Putamen (tissue), 1 donor: Measurements from ENCODE around the gene ZFYVE28.

Experiments used
- DNase-seq: peaks from one replicate; pipeline ENCODE4 v3.0.0-alpha.2; 2016; ENCODE audit warnings: low spot score

Gene ZFYVE28

DNA sequence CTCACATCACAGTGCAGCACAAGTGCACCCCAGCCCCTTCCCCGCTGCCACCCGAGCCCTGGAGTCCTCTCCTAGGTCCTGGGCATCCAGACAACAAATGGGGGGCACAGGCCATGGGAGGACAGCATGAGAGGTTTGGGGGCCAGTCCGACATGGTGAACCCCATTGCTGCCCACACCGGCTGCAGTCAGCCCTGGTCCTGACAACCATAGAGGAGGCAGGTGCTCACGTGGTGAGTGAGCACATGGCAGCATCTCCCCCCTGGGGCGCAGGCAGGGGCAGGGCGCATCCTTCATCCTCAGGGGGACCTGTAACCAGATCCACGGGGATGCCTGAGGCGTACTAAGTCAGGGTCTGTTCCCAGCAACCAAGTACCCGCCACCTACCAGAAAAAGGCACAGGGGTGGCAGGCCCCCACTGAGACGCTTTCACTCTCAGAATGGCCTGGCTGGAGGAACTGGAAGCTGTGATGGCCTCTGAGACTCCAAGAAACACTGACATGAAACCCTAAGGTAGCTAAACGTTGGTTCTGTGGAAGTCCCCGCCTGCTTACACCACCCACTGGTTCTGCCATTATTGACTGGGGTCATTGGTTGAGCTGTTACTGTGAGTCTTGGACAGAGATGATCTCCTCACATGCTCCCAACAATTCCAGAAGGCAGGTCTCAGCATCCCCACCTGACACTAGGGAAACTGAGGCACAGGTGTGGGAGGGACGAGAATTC, 6.5 kb downstream of the ZFYVE28 start:
- no peak for DNase-seq

GRCh38 chr4:2409381-2409783, 9.1 kb downstream of the ZFYVE28 start:
- no peak for DNase-seq

DNA sequence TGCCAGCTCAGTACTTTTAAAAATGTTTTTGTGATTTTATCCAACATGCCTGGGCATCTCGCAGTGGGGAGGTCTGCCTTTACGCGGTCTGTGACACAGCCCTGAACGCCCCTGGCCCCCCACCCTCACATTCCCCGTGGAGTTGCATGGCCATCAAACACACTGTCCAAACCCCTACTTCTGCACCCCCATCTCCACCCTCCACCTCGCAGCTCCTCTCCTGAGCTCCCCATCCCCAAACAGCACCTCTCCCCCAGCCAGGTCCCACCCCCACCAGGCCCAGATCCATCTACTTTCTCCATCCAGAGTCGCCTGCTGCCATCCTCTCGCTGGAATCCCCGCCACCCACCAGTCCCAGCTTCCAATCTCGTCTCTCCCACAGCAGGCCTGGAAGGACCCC, 9.5 kb downstream of the ZFYVE28 start:
- DNase-seq, result no peak

DNA sequence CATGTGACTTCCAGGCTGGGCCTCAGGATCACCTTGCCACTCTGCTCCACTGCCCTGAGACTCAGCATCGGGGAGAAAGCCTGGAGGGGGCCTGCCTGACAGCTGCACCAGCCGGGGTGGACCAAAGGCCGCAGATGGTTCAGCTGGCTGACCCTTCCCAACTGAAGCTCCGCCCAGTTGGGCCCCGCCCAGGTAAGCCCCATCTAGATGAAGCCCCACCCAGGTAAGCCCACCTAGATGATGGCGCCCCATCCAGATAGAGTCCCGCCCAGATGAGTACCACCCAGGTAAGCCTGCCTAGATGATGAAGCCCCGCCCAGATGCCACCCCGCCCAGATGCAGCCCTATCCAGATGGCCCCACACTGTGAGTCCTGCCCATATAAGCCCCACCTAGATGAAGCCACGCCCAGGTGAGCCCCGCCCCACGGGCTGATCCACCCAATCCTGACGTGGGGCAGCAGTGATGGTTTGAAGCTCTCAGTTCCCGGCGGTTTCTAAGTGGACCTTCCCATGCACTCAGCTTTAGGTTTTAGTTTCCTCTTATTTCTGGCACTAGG, 10.0 kb downstream of the ZFYVE28 start:
- no peak for DNase-seq

- no peak for DNase-seq
Observed at GRCh38 chr4:2407991-2408342, 10.5 kb downstream of the ZFYVE28 start.

DNA sequence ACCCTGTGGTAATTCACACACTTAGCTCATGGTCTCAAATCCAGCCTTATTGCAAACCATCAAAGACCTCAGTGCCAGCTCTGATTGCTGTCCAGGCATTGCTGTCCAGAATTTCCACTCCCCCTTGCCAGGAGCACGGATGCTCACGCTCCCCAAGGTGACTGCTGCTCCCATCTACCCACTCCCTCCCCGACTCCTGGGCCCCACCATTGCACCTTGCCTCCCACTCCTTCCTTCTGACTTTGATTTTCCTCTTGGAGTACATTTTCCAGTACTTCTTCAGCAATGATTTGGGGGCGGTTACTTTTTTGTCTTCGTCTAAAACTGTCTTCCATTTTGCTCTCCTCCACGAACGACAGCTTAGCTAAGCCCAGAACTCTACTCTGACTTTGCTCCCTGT, 11.5 kb downstream of the ZFYVE28 start:
- DNase-seq, result peak; percentile 76

- DNase-seq, result peak; percentile 7
Observed at GRCh38 chr4:2406406-2406805, 12.0 kb downstream of the ZFYVE28 start.

DNA sequence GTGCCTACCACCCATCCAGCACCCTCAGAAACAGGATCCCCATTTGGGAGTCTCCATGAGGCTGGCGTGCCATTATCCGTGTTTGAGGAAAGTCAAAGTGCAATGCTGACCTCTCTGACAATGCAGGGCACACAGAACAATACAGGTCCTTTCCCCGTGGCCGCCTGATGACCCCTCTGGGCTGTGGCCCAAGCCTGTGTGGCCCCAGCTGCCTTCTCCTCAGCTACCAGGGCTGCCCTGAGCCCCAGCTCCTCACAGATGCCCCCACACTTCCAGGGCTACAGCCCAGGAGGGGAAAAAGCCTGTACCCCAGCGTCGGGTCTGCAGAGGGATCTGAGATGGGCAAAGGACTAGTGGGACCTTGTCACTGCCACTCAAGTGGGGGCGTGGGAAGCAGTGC, 15.5 kb downstream of the ZFYVE28 start:
- peak; percentile 68 for DNase-seq

DNA sequence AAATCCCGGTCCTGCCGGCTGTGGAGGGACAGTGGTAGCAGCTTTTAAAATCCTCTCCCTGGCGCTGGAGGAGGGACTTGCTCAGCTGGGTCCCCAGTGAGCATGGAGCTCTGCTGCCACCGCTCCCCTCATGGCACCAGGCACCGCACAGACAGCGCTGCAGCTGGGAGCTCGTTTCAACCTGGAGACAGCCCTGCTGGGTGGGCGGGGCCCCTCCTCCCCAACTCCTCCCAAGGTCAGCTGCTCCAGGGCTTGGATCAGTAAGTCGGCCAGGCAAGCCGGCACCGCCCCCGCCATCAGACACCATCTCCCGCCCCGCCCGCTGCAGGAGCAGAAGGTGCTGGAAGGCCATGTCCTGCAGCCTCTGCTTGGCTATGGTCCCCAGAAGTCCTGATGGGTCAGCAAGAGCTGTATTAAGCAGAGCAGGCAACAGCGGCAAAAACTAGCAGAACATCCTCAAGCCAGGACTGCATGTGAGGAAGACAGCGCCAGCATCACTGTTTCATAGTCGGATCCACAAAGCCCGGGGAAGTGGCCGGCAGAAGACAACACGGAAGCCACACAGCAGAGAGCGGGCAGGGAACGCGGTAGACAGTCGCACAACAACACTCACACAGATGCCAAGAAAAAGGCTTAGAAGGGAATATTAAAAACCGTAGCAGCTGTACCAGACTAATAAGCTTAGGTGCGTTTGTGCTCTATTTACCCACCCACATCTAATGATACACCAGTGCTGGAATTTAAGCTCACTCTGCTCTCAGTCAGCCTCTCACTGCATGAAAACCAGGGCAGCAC, 16.2 kb downstream of the ZFYVE28 start:
- DNase-seq, result peak; percentile 73

DNA sequence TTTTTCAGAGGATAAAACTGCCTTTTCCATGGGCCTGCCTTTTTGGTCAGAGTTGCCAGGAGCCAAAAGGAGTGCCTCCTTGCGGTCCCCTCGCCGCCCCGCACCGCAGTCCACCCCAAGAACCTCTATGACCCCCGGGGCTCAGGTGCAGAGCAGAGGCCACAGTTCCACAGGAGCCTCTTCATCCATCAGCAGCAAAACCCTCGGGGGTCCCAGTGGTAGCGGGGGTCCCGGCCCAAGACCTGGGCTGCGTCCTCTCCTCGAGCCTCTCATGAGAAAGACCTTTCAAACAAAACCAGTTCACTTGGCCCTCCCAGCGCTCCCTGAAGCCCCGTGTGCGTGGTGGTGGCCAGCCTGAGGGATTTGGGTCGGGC, 16.8 kb downstream of the ZFYVE28 start:
- no peak for DNase-seq

DNA sequence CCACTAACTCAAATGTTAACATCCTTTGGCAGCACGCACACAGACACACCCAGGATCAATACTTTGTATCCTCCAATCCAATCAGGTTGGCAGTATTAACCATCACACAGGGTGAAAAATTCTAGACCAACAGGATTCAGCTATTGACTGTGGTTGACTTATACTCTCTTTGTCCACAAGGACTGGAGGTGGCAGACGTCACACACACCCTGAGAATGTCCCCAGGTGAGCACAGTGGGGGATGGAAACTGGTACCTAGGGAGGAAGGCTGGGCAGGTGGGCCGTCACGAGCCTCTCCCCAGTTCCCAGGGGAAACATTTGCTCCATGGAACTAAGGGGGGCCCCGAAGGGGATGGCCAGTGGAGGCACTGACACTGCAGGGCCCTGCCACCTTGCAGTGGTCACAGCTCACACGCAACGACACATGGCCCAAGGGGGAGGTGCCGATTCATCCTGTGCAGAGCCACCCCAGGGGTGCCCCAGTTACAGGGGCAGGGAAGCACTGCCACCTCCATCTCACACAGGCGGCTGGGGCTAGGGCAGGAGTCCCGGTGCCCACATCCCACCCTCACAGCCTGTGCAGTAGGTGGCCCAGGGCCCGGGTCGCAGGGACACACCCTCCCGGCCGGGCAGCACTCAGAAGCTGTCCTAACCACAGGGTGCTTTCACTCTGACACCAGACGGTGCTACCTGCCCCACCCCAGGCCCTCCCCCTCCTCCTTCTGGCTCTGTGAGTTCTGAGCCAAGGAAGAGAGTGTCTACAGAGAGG, 17.4 kb downstream of the ZFYVE28 start:
- DNase-seq, result no peak

DNA sequence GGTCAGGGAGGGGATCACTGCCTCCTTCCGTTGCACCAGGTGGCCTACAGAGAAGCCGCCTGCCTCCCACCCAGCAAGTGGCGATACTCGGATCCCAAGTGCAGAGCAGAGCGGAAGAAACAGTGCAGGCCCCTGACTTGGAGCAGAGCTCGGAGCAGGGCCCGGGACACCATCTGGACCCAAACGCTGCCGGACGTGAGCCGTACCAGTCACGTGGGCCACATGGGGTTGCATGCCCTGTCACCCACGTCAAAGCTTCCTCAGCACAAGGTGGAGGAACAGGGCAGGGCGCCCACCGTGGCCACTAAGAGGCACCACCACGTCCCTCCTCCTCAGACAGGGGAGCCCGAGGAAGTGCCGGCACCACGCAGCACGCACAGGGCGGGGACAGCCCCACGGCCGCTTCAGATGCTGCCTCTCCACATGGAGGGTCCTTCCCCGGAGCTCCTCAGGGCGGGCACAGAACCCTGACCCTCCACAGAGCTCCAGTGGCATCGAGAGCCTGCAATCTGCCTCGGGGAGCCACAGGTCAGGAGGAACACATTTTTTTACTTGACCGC, 18.7 kb downstream of the ZFYVE28 start:
- DNase-seq, result no peak

- no peak for DNase-seq
Observed at GRCh38 chr4:2399216-2399615, 19.2 kb downstream of the ZFYVE28 start.

- DNase-seq, result no peak
Observed at GRCh38 chr4:2397596-2398379, 20.7 kb downstream of the ZFYVE28 start.

DNA sequence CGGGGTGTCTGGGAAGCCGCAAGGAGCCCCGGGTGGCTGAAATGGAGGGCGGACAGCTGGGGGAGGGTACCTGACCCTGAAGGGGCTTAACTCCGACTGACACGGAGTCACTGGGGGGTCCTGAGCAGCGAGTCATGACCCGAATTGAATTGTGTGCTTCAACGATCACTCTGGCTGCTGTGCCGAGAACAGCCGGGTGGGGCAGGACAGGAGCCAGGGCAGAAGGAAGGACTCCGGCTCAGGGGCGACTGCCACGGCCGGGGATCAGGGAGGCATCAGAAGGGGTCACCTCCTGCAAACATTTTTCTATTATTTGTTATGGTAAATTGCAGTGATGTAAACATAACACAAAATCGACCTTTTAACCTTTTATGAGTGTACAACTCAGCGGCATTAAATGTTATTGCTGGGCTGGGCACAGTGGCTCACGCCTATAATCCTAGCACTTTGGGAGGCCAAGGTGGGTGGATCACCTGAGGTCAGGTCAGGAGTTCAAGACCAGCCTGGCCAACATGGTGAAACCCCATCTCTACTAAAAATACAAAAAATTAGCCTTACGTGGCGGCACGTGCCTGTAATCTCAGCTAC, 21.6 kb downstream of the ZFYVE28 start:
- no peak for DNase-seq

GRCh38 chr4:2395584-2395983, 22.9 kb downstream of the ZFYVE28 start:
- DNase-seq, result no peak

- DNase-seq, result no peak
Observed at GRCh38 chr4:2395038-2395437, 23.4 kb downstream of the ZFYVE28 start.

- no peak for DNase-seq
Observed at GRCh38 chr4:2394528-2394927, 23.9 kb downstream of the ZFYVE28 start.

DNA sequence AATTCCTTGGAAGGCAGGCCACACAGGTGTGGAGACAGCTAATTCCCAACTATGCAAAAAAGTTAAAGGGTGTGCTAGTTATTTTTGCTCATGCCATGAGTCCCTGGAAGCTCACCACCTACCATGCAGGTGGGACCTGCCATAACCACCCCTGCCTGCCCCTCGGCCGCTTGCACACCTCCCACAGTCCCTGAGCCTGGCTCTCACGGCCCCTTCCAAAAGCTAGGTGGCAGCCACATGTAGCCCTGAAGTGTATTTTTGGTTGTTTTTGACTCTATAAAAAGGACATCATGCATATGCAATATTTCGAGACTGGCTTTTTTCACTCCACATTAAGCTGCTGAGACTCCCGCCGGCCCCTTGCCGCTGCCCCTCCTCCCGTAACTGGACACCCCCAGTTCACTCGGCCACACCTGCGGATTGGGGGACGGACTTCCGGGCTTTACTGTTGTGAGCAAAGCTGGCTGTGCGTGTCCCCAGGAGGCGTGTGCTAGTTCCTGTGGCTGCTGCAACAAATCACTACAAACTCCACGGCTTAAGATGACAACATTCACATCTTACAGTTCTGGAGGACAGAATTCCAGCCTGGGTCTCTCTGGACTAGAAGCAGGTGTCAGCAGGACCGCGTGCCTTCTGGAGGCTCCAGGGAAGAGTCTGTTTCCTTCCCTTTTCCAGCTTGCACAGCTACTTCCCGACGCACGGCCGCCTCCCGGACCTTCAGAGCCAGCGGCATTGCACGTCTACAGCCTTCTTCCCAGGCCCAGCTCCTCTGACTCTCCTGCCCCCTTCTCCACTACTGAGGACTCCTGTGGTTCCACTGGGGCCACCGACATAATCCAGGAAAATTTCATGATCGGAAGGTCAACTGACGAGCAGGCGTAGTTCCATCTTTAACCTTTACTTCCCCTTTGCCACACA, 24.8 kb downstream of the ZFYVE28 start:
- no peak for DNase-seq
